Measurements from ENCODE around the gene KCNH2. TPM values are rescaled to one million over a fixed set of nuclear protein-coding genes. Genes with fewer than 3 reads are reported as not detected.

The KCNH2 gene
- total and polyA plus RNA-seq, 8 donors, result 1.4 to 27.9 (median 3.9) TPM

- Histone ChIP-seq H3K9me3 (no peaks in the 10 kb centered on the region), H3K27ac (no peak overlapping the region), H3K27me3 (no peaks in the 10 kb centered on the region), H3K4me1 (no peaks in the 10 kb centered on the region), H3K4me3 (no peak overlapping the region), H3K36me3 (no peaks in the 10 kb centered on the region)
- 64 to 73% methylated on average over 4 of the region's 4 CpGs for WGBS, 2 donors
- TF ChIP-seq CTCF (IDR thresholded peaks at IDR 0.05), result no peak
- DNase-seq, result no peak
- no peak for ATAC-seq
- intact Hi-C loops (cut with DNase I), result no loop called here
- FAIRE-seq, result no peak
Observed at GRCh38 chr7:150938566-150938965, 39.6 kb downstream of the KCNH2 start.

GRCh38 chr7:150937848-150938561, 40.1 kb downstream of the KCNH2 start:
- H3K27ac ChIP-seq, result no peak overlapping the region
- intact Hi-C loops (cut with DNase I), result no loop called here

GRCh38 chr7:150936018-150936417, 42.1 kb downstream of the KCNH2 start:
- ATAC-seq (no peak), DNase-seq (no peak), FAIRE-seq (no peak)
- H3K4me3 ChIP-seq, result no peak overlapping the region
- no peaks in the 10 kb centered on the region for H3K36me3 ChIP-seq
- no peaks in the 10 kb centered on the region for H3K9me3 ChIP-seq
- H3K27ac ChIP-seq, result no peak overlapping the region
- TF ChIP-seq CTCF (IDR thresholded peaks at IDR 0.05), result no peak
- intact Hi-C loops (cut with DNase I), result no loop called here
- WGBS, 2 donors, result 78 to 84% methylated on average over 9 of the region's 9 CpGs
- no peaks in the 10 kb centered on the region for H3K27me3 ChIP-seq
- no peaks in the 10 kb centered on the region for H3K4me1 ChIP-seq

More at GRCh38 chr7:150937848-150938561, 40.1 kb downstream of the KCNH2 start:
- peak in 1 of 6 donors; percentile 29 for DNase-seq
- Histone ChIP-seq H3K36me3 (no peaks in the 10 kb centered on the region), H3K4me3 (no peak overlapping the region), H3K9me3 (no peaks in the 10 kb centered on the region), H3K4me1 (no peaks in the 10 kb centered on the region), H3K27me3 (no peaks in the 10 kb centered on the region)
- FAIRE-seq, result no peak
- TF ChIP-seq CTCF (IDR thresholded peaks at IDR 0.05), result no peak
- WGBS, 2 donors, result 32 to 38% methylated on average over 14 to 15 of the region's 15 CpGs
- peak in 1 of 4 donors; percentile 24 for ATAC-seq

GRCh38 chr7:150935149-150935548, 43.0 kb downstream of the KCNH2 start:
- DNase-seq, result peak in 1 of 6 donors; percentile 19

More at GRCh38 chr7:150935149-150935548, 43.0 kb downstream of the KCNH2 start:
- Histone ChIP-seq H3K27ac (no peak overlapping the region), H3K9me3 (no peaks in the 10 kb centered on the region), H3K4me3 (no peak overlapping the region), H3K4me1 (no peaks in the 10 kb centered on the region), H3K36me3 (no peaks in the 10 kb centered on the region), H3K27me3 (no peaks in the 10 kb centered on the region)
- intact Hi-C loops (cut with DNase I), result no loop called here
- FAIRE-seq, result no peak
- ATAC-seq, result no peak
- 60 to 72% methylated on average over 4 of the region's 4 CpGs for WGBS, 2 donors
- no peak for TF ChIP-seq CTCF (IDR thresholded peaks at IDR 0.05)

All from pancreas (tissue), 10 donors.